ENCODE results near the gene CHSY1. TPM values are rescaled to one million over a fixed set of nuclear protein-coding genes. Genes with fewer than 3 reads are reported as not detected.

The CHSY1 gene
- total and polyA plus RNA-seq, 3 donors from 2014 or later: 20.0 to 36.1 (median 31.1) TPM

- intact Hi-C loops (cut with DNase I; ENCODE audit: low total_unique reads): no loop called here
- Histone ChIP-seq H3K27ac (no peak overlapping the region), H3K27me3 (no peaks in the 10 kb centered on the region), H3K9me3 (no peaks in the 10 kb centered on the region), H3K4me1 (peaks cover 5% of the 10 kb centered on the region), H3K36me3 (ENCODE audit: low read depth, missing control alignments) (no peaks in the 10 kb centered on the region), H3K4me3 (no peak overlapping the region)
- no peak for TF ChIP-seq CTCF (IDR thresholded peaks at IDR 0.05)
- no peak for TF ChIP-seq POLR2A (IDR thresholded peaks at IDR 0.05)
- WGBS, 2 donors: 85 to 88% methylated on average over 11 of the region's 11 CpGs
- no peak for DNase-seq
Observed at GRCh38 chr15:101159936-101160815, 91.7 kb downstream of the CHSY1 start.

GRCh38 chr15:101159096-101159935 is 92.5 kb downstream of the CHSY1 start:
- Histone ChIP-seq H3K4me1 (peaks cover 5% of the 10 kb centered on the region), H3K9me3 (no peaks in the 10 kb centered on the region), H3K4me3 (no peak overlapping the region), H3K27me3 (no peaks in the 10 kb centered on the region), H3K27ac (no peak overlapping the region), H3K36me3 (ENCODE audit: low read depth, missing control alignments) (no peaks in the 10 kb centered on the region)
- intact Hi-C loops (cut with DNase I; ENCODE audit: low total_unique reads): no loop called here
- TF ChIP-seq POLR2A (IDR thresholded peaks at IDR 0.05) (no peak), CTCF (IDR thresholded peaks at IDR 0.05) (no peak)
- DNase-seq: no peak
- 75 to 83% methylated on average over 14 to 15 of the region's 15 CpGs for WGBS, 2 donors

GRCh38 chr15:101158166-101159095 is 93.4 kb downstream of the CHSY1 start:
- H3K27ac ChIP-seq: no peak overlapping the region
- H3K9me3 ChIP-seq: no peaks in the 10 kb centered on the region
- DNase-seq: no peak
- no peak overlapping the region for H3K4me3 ChIP-seq
- intact Hi-C loops (cut with DNase I; ENCODE audit: low total_unique reads): no loop called here
- TF ChIP-seq POLR2A (IDR thresholded peaks at IDR 0.05) (no peak), CTCF (IDR thresholded peaks at IDR 0.05) (no peak)
- H3K4me1 ChIP-seq: peaks cover 5% of the 10 kb centered on the region
- 93% methylated on average over 27 to 30 of the region's 30 CpGs for WGBS, 2 donors
- no peaks in the 10 kb centered on the region for H3K36me3 ChIP-seq (ENCODE audit: low read depth, missing control alignments)
- no peaks in the 10 kb centered on the region for H3K27me3 ChIP-seq

GRCh38 chr15:101157721-101158120 is 94.1 kb downstream of the CHSY1 start:
- Histone ChIP-seq H3K4me1 (peaks cover 2% of the 10 kb centered on the region), H3K9me3 (no peaks in the 10 kb centered on the region), H3K27me3 (no peaks in the 10 kb centered on the region), H3K36me3 (ENCODE audit: low read depth, missing control alignments) (no peaks in the 10 kb centered on the region), H3K27ac (no peak overlapping the region), H3K4me3 (no peak overlapping the region)
- 94 to 100% methylated on average over 1 to 5 of the region's 6 CpGs for WGBS, 2 donors
- TF ChIP-seq POLR2A (IDR thresholded peaks at IDR 0.05) (no peak), CTCF (IDR thresholded peaks at IDR 0.05) (no peak)
- DNase-seq: no peak
- intact Hi-C loops (cut with DNase I; ENCODE audit: low total_unique reads): no loop called here

Measured in testis (tissue), 3 donors.